ENCODE measurements around the gene FAP. TPM values are rescaled to one million over a fixed set of nuclear protein-coding genes. Genes with fewer than 3 reads are reported as not detected.

Gene FAP
- total and polyA plus RNA-seq, 9 of the 15 experiments (the other 6 are each of a cell fraction or from before 2014, with no cell fraction given) = not detected

DNA sequence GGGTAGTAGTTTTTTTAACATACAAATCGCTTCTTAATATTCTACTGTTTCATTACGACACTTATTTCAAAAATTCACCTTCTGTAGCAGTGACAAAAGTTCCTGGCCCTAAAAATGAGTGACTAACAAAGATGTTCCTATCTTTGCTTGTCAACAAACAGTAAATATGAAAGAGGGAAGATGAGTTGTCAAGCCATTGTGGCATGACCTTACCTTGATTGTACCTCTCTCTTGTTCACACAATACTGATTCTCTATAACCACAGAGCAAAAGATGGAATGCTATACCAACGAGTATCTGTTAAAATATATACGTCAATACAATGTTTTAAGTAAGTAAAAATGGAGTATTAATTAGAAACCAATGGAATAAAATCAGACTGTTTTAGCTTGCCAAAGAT lies 76.5 kb downstream of the FAP start (continued):
- TF ChIP-seq, protein P1, sequence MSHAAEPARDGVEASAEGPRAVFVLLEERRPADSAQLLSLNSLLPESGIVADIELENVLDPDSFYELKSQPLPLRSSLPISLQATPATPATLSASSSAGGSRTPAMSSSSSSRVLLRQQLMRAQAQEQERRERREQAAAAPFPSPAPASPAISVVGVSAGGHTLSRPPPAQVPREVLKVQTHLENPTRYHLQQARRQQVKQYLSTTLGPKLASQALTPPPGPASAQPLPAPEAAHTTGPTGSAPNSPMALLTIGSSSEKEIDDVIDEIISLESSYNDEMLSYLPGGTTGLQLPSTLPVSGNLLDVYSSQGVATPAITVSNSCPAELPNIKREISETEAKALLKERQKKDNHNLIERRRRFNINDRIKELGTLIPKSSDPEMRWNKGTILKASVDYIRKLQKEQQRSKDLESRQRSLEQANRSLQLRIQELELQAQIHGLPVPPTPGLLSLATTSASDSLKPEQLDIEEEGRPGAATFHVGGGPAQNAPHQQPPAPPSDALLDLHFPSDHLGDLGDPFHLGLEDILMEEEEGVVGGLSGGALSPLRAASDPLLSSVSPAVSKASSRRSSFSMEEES (CRISPR knock-in tag; IDR thresholded peaks at IDR 0.05) = no peak
- TF ChIP-seq, protein P2, sequence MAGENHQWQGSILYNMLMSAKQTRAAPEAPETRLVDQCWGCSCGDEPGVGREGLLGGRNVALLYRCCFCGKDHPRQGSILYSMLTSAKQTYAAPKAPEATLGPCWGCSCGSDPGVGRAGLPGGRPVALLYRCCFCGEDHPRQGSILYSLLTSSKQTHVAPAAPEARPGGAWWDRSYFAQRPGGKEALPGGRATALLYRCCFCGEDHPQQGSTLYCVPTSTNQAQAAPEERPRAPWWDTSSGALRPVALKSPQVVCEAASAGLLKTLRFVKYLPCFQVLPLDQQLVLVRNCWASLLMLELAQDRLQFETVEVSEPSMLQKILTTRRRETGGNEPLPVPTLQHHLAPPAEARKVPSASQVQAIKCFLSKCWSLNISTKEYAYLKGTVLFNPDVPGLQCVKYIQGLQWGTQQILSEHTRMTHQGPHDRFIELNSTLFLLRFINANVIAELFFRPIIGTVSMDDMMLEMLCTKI (IDR thresholded peaks at IDR 0.05; ENCODE audit: partially characterized antibody) = no peak

DNA sequence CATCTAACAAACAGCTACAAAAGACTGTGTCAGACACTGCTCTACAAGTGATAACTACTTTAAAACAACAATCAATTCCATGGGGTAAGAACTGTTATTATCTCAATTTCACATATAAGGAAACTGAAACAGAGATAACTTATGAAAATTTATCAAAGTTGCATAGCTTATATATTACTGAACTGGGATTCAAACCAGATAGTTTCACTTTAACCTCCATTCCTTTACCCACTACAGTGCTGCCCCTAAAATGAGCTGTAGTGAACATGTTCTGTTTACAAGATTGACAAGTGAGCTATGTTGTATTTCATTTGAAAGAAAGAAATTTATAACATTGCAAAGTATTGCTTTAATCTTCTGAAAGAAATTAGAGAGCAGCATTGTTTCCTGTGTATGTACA lies 77.1 kb downstream of the FAP start:
- Histone ChIP-seq H3K9ac (ENCODE audit: insufficient read depth in 1 of 2, low read depth in 2 of 2, low read length in 2 of 2) (no peak overlapping the region), H3K4me3 (no peak overlapping the region), H4K20me1 (replicated peaks; ENCODE audit: control insufficient read depth, insufficient read depth, low read length) (no peaks in the 10 kb centered on the region), H3K4me2 (ENCODE audit: insufficient read depth, low read length) (no peak overlapping the region), H2AFZ (ENCODE audit: low read depth, low read length) (no peak overlapping the region), H3K4me1 (replicated peaks in 1 of 2; ENCODE audit: control insufficient read depth in 2 of 2, insufficient read depth in 2 of 2, low read length in 2 of 2) (no peaks in the 10 kb centered on the region), H3K27me3 (ENCODE audit: control insufficient read depth in 2 of 2, insufficient read depth in 2 of 2, low read length in 2 of 2) (no peaks in the 10 kb centered on the region), H3K36me3 (ENCODE audit: control insufficient read depth, insufficient read depth, low read length) (no peaks in the 10 kb centered on the region), H3K9me3 (replicated peaks; ENCODE audit: control insufficient read depth, insufficient read depth, low read depth, low read length) (no peaks in the 10 kb centered on the region; the same call in 1 of the 2 replicates), H3K9me1 (ENCODE audit: control insufficient read depth, insufficient read depth, low read length) (no peaks in the 10 kb centered on the region), H3K27ac (ENCODE audit: extremely low read depth, low read depth, low read length) (no peak overlapping the region), H3K79me2 (ENCODE audit: control insufficient read depth, insufficient read depth, low read length) (no peaks in the 10 kb centered on the region)
- no peak for ATAC-seq
- in situ Hi-C loops (cut with MboI) = no loop called here
- ChIA-PET POLR2A (no interaction called here), CTCF (ENCODE audit: low intra/inter-chr PET ratio) (no interaction called here)
- no peak for DNase-seq (ENCODE audit: extremely low read depth in 1 of 4, low spot score in 3 of 4)
- intact Hi-C loops (cut with micrococcal nuclease) = no loop called here
- no peak for FAIRE-seq
- BruUV-seq (replicated peaks) = no TSS peak
- no peak for TF ChIP-seq ZNF253 (CRISPR knock-in tag; conservative IDR thresholded peaks at IDR 0.05)
- TF ChIP-seq TBP (optimal IDR thresholded peaks at IDR 0.05; ENCODE audit: low read depth, low read length) = no peak
- no peak for TF ChIP-seq ILK (tag; IDR thresholded peaks at IDR 0.05; ENCODE audit: borderline replicate concordance, low read depth)
- no peak for TF ChIP-seq ARID1B (IDR thresholded peaks at IDR 0.05)
- TF ChIP-seq, protein P3, sequence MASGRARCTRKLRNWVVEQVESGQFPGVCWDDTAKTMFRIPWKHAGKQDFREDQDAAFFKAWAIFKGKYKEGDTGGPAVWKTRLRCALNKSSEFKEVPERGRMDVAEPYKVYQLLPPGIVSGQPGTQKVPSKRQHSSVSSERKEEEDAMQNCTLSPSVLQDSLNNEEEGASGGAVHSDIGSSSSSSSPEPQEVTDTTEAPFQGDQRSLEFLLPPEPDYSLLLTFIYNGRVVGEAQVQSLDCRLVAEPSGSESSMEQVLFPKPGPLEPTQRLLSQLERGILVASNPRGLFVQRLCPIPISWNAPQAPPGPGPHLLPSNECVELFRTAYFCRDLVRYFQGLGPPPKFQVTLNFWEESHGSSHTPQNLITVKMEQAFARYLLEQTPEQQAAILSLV (tag; IDR thresholded peaks at IDR 0.05) = no peak
- TF ChIP-seq NUFIP1 (IDR thresholded peaks at IDR 0.05; ENCODE audit: partially characterized antibody) = no peak
- no peak for TF ChIP-seq BHLHE40 (IDR thresholded peaks at IDR 0.05; ENCODE audit: low read length)
- TF ChIP-seq, protein P4, sequence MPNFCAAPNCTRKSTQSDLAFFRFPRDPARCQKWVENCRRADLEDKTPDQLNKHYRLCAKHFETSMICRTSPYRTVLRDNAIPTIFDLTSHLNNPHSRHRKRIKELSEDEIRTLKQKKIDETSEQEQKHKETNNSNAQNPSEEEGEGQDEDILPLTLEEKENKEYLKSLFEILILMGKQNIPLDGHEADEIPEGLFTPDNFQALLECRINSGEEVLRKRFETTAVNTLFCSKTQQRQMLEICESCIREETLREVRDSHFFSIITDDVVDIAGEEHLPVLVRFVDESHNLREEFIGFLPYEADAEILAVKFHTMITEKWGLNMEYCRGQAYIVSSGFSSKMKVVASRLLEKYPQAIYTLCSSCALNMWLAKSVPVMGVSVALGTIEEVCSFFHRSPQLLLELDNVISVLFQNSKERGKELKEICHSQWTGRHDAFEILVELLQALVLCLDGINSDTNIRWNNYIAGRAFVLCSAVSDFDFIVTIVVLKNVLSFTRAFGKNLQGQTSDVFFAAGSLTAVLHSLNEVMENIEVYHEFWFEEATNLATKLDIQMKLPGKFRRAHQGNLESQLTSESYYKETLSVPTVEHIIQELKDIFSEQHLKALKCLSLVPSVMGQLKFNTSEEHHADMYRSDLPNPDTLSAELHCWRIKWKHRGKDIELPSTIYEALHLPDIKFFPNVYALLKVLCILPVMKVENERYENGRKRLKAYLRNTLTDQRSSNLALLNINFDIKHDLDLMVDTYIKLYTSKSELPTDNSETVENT (CRISPR knock-in tag; IDR thresholded peaks at IDR 0.05) = no peak
- TF ChIP-seq ZBTB17 (CRISPR knock-in tag; IDR thresholded peaks at IDR 0.05) = no peak
- no peak for TF ChIP-seq MTF1 (CRISPR knock-in tag; IDR thresholded peaks at IDR 0.05; ENCODE audit: borderline replicate concordance)
- no peak for TF ChIP-seq ZKSCAN8 (CRISPR knock-in tag; IDR thresholded peaks at IDR 0.05)
- no peak for TF ChIP-seq SUPT5H (IDR thresholded peaks at IDR 0.05)
- no peak for TF ChIP-seq STAG1 (CRISPR knock-in tag; IDR thresholded peaks at IDR 0.05; ENCODE audit: borderline replicate concordance)

Measured in K562 (cell line).